Thymus (tissue), 11 donors: ENCODE data around the gene KIRREL2. TPM values are rescaled to one million over a fixed set of nuclear protein-coding genes. Genes with fewer than 3 reads are reported as not detected.
"Not testable (repeated sequence)": the region's sequence is repeated elsewhere in the genome, so short reads cannot be mapped to it uniquely, and the experiment has no call there.

Experiments
- DNase-seq, 9 donors: peaks; one replicate each; pipeline ENCODE4 v3.0.0-alpha.2; 2013; ENCODE audit warnings: low spot score in 9 of 9, low read depth in 6 of 9, missing footprints in 1 of 9
- H3K27ac ChIP-seq, 2 donors: one replicate each; pipeline ENCODE4 v1.5.1; 2013; ENCODE audit warnings: control low read depth in 1 of 2, low read depth in 1 of 2, low read length in 1 of 2, mild to moderate bottlenecking in 1 of 2, moderate library complexity in 1 of 2
- H3K27me3 ChIP-seq, 2 donors: one replicate each; pipeline ENCODE4 v1.5.1; 2013; ENCODE audit warnings: low read length in 1 of 2; ENCODE audit not compliant: control insufficient read depth in 2 of 2, insufficient read depth in 1 of 2
- H3K36me3 ChIP-seq, 2 donors: one replicate each; pipeline ENCODE4 v1.5.1; 2013; ENCODE audit warnings: low read length in 1 of 2, mild to moderate bottlenecking in 1 of 2, moderate library complexity in 1 of 2; ENCODE audit not compliant: control insufficient read depth in 2 of 2, insufficient read depth in 2 of 2
- H3K4me1 ChIP-seq, 2 donors: one replicate each; pipeline ENCODE4 v1.5.1; 2013; ENCODE audit warnings: low read length in 2 of 2; ENCODE audit not compliant: control insufficient read depth in 2 of 2, insufficient read depth in 2 of 2
- H3K4me3 ChIP-seq, 2 donors: one replicate each; pipeline ENCODE4 v1.5.1; 2013; ENCODE audit warnings: low read length in 2 of 2, control low read depth in 1 of 2, mild to moderate bottlenecking in 1 of 2
- H3K9me3 ChIP-seq, 2 donors: one replicate each; pipeline ENCODE4 v1.5.1; 2013; ENCODE audit warnings: low read length in 1 of 2, mild to moderate bottlenecking in 1 of 2; ENCODE audit not compliant: control insufficient read depth in 2 of 2, insufficient read depth in 1 of 2
- WGBS: extraction: QIAGEN DNeasy Blood & Tissue Kit; methylation state at CpG from one replicate; pipeline ENCODE4 v1.1.7; 2013; 5-methylcytosine and 5-hydroxymethylcytosine counted together
- polyA plus RNA-seq: library from polyadenylated mRNA; stranded (reverse); fragments of 200-250 nt; gene quantifications from one replicate; pipeline ENCODE4 v1.2.3, GENCODE V29; 2013
- total RNA-seq: library from RNA; stranded (reverse); fragments of 120-200 nt; gene quantifications from one replicate; pipeline ENCODE4 v1.2.4, GENCODE V29; 2013
- donor health status: healthy.

KIRREL2 gene
- total and polyA plus RNA-seq, 2 donors = 0.75 to 2.2 TPM

GRCh38 chr19:35863018-35863417 lies 6.3 kb downstream of the KIRREL2 start:
- no peak overlapping the region for H3K4me3 ChIP-seq
- H3K27ac ChIP-seq = no peak overlapping the region
- DNase-seq = no peak
- no peaks in the 10 kb centered on the region for H3K9me3 ChIP-seq
- no peaks in the 10 kb centered on the region for H3K36me3 ChIP-seq
- no peaks in the 10 kb centered on the region for H3K4me1 ChIP-seq
- WGBS = 94% methylated on average over 5 of the region's 5 CpGs
- H3K27me3 ChIP-seq = peaks cover 48 to 83% of the 10 kb centered on the region in 2 donors

GRCh38 chr19:35868172-35868822 lies 11.6 kb downstream of the KIRREL2 start, which contains the start of gene APLP1:
Gene APLP1, plus strand, starts transcription at chr19:35868574. Its CDS starts 63 bp downstream, at chr19:35868637.
- DNase-seq = peak in 1 of 9 donors; percentile 37
- Histone ChIP-seq H3K4me3 (peak within 1 kb of the TSS in 1 of 2 donors; percentile 42), H3K27ac (no peak within 1 kb of the TSS), H3K9me3 (no peaks in the 10 kb centered on the region), H3K27me3 (peaks cover 26 to 69% of the 10 kb centered on the region in 2 donors), H3K36me3 (no peaks in the 10 kb centered on the region), H3K4me1 (peaks cover 6 to 12% of the 10 kb centered on the region in 2 donors)
- 2% methylated on average over 60 of the region's 60 CpGs for WGBS

GRCh38 chr19:35868823-35869326 lies 12.2 kb downstream of the KIRREL2 start:
- Histone ChIP-seq H3K27me3 (peaks cover 26 to 69% of the 10 kb centered on the region in 2 donors), H3K27ac (no peak overlapping the region), H3K4me1 (peaks cover 6 to 12% of the 10 kb centered on the region in 2 donors), H3K4me3 (peak overlapping the region in 1 of 2 donors; percentile 42), H3K9me3 (no peaks in the 10 kb centered on the region), H3K36me3 (no peaks in the 10 kb centered on the region)
- WGBS = 3% methylated on average over 15 of the region's 15 CpGs
- DNase-seq = no peak

GRCh38 chr19:35869327-35870123 lies 12.8 kb downstream of the KIRREL2 start:
- H3K9me3 ChIP-seq = no peaks in the 10 kb centered on the region
- no peak overlapping the region for H3K27ac ChIP-seq
- DNase-seq = peak in 7 of 9 donors; percentile 26 to 78 (median 54)
- H3K27me3 ChIP-seq = peaks cover 26 to 70% of the 10 kb centered on the region in 2 donors
- WGBS = 4% methylated on average over 51 of the region's 51 CpGs
- no peaks in the 10 kb centered on the region for H3K36me3 ChIP-seq
- peaks cover 6 to 12% of the 10 kb centered on the region in 2 donors for H3K4me1 ChIP-seq
- H3K4me3 ChIP-seq = no peak overlapping the region

DNA sequence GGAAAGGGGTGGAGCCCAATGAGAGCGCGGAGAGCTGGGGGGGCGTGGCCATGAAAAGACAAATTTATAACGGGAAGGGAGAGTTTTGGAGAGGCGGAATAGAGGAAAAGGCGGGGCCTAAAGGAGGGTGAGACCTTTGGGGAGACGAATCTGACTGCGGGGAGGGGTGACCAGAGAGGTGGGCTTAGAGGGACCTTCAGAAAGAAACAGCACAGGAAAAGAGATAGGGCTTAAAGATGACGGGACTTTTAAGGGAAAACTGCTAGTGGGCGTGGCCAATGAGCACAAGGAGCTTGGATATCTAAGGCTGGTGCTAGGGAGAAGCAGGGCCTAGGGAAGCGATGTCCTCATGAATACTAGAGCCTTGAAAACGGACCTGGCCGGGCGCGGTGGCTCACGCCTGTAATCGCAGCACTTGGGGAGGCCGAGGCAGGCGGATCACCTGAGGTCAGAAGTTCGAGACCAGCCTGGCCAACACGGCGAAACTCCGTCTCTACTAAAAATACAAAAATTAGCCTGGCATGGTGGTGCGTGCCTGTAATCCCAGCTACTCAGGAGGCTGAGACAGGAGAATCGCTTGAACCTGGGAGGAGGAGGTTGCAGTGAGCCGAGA lies 13.5 kb downstream of the KIRREL2 start:
- not testable (repeated sequence) for H3K36me3 ChIP-seq, H3K9me3 ChIP-seq, H3K27ac ChIP-seq, H3K4me3 ChIP-seq, DNase-seq
- WGBS = 36% methylated on average over 26 of the region's 26 CpGs
- H3K27me3 ChIP-seq = peaks cover 26 to 66% of the 10 kb centered on the region in 2 donors
- peaks cover 6 to 12% of the 10 kb centered on the region in 2 donors for H3K4me1 ChIP-seq

- DNase-seq = no peak
- WGBS = 66% methylated on average over 12 of the region's 12 CpGs
Measured at GRCh38 chr19:35870798-35871197, 14.1 kb downstream of the KIRREL2 start.

GRCh38 chr19:35871611-35872010 lies 14.9 kb downstream of the KIRREL2 start:
- H3K27me3 ChIP-seq = peaks cover 23 to 52% of the 10 kb centered on the region in 2 donors
- H3K4me1 ChIP-seq = peaks cover 6 to 12% of the 10 kb centered on the region in 2 donors
- no peaks in the 10 kb centered on the region for H3K36me3 ChIP-seq
- H3K27ac ChIP-seq = no peak overlapping the region
- WGBS = 71% methylated on average over 12 of the region's 12 CpGs
- no peaks in the 10 kb centered on the region for H3K9me3 ChIP-seq
- no peak for DNase-seq
- H3K4me3 ChIP-seq = no peak overlapping the region

More at GRCh38 chr19:35870798-35871197, 14.1 kb downstream of the KIRREL2 start:
- peaks cover 6 to 12% of the 10 kb centered on the region in 2 donors for H3K4me1 ChIP-seq
- no peak overlapping the region for H3K27ac ChIP-seq
- H3K4me3 ChIP-seq = no peak overlapping the region
- H3K36me3 ChIP-seq = no peaks in the 10 kb centered on the region
- H3K27me3 ChIP-seq = peaks cover 26 to 60% of the 10 kb centered on the region in 2 donors
- H3K9me3 ChIP-seq = no peaks in the 10 kb centered on the region

DNA sequence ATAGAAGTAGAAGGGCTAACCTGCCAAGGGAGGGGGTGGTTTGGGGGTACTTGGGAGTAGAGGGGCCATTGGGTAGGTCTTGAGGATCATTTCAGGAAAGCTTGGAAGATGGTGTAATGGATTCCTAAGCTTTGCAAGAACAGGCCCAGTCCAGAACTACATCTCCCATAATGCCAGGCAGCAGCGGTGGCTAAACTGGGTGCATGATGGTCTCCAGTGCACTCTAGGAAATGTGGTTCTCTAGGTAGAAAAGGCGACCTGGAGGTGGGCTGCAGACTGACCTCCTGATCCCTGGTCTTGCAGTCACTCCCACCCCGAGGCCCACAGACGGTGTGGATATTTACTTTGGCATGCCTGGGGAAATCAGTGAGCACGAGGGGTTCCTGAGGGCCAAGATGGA lies 15.5 kb downstream of the KIRREL2 start:
- Histone ChIP-seq H3K9me3 (no peaks in the 10 kb centered on the region), H3K4me1 (peaks cover 6 to 12% of the 10 kb centered on the region in 2 donors), H3K27ac (no peak overlapping the region), H3K27me3 (peaks cover 19 to 47% of the 10 kb centered on the region in 2 donors), H3K36me3 (no peaks in the 10 kb centered on the region), H3K4me3 (no peak overlapping the region)
- no peak for DNase-seq
- WGBS = 91% methylated on average over 5 of the region's 5 CpGs
